ENCODE measurements around the gene ATRN.

DNA sequence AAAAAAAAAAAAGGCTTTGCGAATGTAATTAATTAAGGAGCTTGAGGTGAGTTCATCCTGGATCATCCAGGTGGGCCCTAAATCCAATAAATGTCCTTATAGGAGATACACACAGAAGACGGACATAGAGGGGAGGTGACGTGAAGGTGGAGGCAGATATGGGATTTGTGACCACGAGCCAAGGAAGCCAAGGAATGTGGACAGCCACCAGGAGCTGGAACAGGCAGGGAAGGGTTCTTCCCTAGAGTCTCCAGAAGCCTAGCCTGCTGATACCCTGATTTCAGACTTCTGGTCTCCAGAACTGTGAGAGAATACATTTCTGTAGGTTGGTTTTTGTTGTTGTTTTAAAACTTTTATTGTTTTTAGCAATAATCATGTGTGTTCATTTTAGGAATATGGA, 6.7 kb upstream of the ATRN start:
- TF ChIP-seq POLR2A (IDR thresholded peaks at IDR 0.05; ENCODE audit: low read length) (no peak), GATA1 (IDR thresholded peaks at IDR 0.05; ENCODE audit: low read depth, low read length) (no peak)
